Neural cell (in vitro differentiated cells): ENCODE data around the gene AGRP.

Source experiments
- EP300 ChIP-seq: fragments of 450-650 bp; conservative IDR thresholded peaks from 2 replicates; pipeline ENCODE4 v1.6.1; 2014; ENCODE audit warnings: antibody characterized with exemption, mild to moderate bottlenecking, moderate library complexity; ENCODE audit not compliant: poor library complexity, severe bottlenecking
- EZH2 ChIP-seq: fragments of 200-600, 300-800 bp; shearing (Covaris generic), sonication (generic); IDR thresholded peaks from 2 replicates; pipeline ENCODE4 v1.6.1; 2014; ENCODE audit warnings: antibody characterized with exemption, low read length, borderline replicate concordance, mild to moderate bottlenecking; ENCODE audit not compliant: insufficient read depth, poor library complexity, severe bottlenecking
- MXI1 ChIP-seq: fragments of 450-650 bp; conservative IDR thresholded peaks from 2 replicates; pipeline ENCODE4 v1.6.1; 2014; ENCODE audit warnings: antibody characterized with exemption, mild to moderate bottlenecking; ENCODE audit not compliant: poor library complexity, severe bottlenecking
- POLR2AphosphoS5 ChIP-seq: IDR thresholded peaks from 2 replicates; pipeline ENCODE4 v1.6.1; 2012
- RAD21 ChIP-seq: fragments of 450-650 bp; conservative IDR thresholded peaks from 2 replicates; pipeline ENCODE4 v1.6.1; 2014; ENCODE audit warnings: antibody characterized with exemption, mild to moderate bottlenecking, moderate library complexity
- SMC3 ChIP-seq: fragments of 450-650 bp; conservative IDR thresholded peaks from 2 replicates; pipeline ENCODE4 v1.6.1; 2014; ENCODE audit warnings: antibody characterized with exemption, mild to moderate bottlenecking, moderate library complexity; ENCODE audit not compliant: poor library complexity
- TAF1 ChIP-seq: IDR thresholded peaks from 2 replicates; pipeline ENCODE4 v1.6.1; 2012; ENCODE audit warnings: low read depth
- TF ChIP-seq, protein P1 (sequence below): fragments of 450-650 bp; IDR thresholded peaks from 2 replicates; pipeline ENCODE4 v1.5.1; 2014; ENCODE audit warnings: antibody characterized with exemption, mild to moderate bottlenecking, moderate library complexity; ENCODE audit not compliant: poor library complexity, severe bottlenecking
- TF ChIP-seq, protein P2 (sequence below): IDR thresholded peaks from 2 replicates; pipeline ENCODE4 v1.6.1; 2012; ENCODE audit warnings: borderline replicate concordance

DNA sequence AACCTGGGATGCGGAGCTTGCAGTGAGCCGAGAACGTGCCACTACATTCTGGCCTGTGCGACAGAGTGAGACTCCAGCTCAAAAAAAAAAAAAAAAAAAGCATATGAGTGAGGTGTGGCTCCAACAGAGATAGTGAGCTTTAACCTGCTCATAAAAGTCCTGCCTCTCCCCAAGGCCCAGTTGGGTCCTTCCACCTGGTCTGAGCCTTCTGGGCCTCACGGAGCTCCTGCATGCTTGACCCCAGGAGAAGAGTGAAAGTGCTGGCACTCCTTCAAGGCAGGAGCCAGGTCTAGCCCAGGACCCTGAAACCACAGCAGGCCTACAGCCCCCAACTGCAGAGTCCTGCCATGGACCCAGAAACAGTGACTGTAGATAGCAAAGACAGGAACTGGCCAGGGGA lies 34.8 kb downstream of the AGRP start:
- TF ChIP-seq, protein P1, sequence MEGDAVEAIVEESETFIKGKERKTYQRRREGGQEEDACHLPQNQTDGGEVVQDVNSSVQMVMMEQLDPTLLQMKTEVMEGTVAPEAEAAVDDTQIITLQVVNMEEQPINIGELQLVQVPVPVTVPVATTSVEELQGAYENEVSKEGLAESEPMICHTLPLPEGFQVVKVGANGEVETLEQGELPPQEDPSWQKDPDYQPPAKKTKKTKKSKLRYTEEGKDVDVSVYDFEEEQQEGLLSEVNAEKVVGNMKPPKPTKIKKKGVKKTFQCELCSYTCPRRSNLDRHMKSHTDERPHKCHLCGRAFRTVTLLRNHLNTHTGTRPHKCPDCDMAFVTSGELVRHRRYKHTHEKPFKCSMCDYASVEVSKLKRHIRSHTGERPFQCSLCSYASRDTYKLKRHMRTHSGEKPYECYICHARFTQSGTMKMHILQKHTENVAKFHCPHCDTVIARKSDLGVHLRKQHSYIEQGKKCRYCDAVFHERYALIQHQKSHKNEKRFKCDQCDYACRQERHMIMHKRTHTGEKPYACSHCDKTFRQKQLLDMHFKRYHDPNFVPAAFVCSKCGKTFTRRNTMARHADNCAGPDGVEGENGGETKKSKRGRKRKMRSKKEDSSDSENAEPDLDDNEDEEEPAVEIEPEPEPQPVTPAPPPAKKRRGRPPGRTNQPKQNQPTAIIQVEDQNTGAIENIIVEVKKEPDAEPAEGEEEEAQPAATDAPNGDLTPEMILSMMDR, result no peak
- TF ChIP-seq TAF1 (no peak), EP300 (no peak), EZH2 (no peak), POLR2AphosphoS5 (no peak), SMC3 (no peak), RAD21 (no peak), MXI1 (no peak)
- TF ChIP-seq, protein P2, sequence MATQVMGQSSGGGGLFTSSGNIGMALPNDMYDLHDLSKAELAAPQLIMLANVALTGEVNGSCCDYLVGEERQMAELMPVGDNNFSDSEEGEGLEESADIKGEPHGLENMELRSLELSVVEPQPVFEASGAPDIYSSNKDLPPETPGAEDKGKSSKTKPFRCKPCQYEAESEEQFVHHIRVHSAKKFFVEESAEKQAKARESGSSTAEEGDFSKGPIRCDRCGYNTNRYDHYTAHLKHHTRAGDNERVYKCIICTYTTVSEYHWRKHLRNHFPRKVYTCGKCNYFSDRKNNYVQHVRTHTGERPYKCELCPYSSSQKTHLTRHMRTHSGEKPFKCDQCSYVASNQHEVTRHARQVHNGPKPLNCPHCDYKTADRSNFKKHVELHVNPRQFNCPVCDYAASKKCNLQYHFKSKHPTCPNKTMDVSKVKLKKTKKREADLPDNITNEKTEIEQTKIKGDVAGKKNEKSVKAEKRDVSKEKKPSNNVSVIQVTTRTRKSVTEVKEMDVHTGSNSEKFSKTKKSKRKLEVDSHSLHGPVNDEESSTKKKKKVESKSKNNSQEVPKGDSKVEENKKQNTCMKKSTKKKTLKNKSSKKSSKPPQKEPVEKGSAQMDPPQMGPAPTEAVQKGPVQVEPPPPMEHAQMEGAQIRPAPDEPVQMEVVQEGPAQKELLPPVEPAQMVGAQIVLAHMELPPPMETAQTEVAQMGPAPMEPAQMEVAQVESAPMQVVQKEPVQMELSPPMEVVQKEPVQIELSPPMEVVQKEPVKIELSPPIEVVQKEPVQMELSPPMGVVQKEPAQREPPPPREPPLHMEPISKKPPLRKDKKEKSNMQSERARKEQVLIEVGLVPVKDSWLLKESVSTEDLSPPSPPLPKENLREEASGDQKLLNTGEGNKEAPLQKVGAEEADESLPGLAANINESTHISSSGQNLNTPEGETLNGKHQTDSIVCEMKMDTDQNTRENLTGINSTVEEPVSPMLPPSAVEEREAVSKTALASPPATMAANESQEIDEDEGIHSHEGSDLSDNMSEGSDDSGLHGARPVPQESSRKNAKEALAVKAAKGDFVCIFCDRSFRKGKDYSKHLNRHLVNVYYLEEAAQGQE, result no peak
